HG02588 (cell line): ENCODE measurements around the gene GSN.

Experiments
- ATAC-seq: cut with Tn5 transposase; IDR thresholded peaks from one replicate; pipeline ENCODE4 v1.9.1; 2021; ENCODE audit warnings: mild to moderate bottlenecking, moderate library complexity; ENCODE audit not compliant: unreplicated experiment

Gene GSN

GRCh38 chr9:121267689-121268597 is at the start of gene GSN:
Gene GSN, plus strand, starts transcription at chr9:121268162. Its CDS starts 33,810 bp downstream, at chr9:121301972.
- ATAC-seq = peak; percentile 77

GRCh38 chr9:121218357-121219027 is 49.5 kb upstream of the GSN start:
- no peak for ATAC-seq

GRCh38 chr9:121219530-121219929 is 48.4 kb upstream of the GSN start:
- ATAC-seq = no peak

- ATAC-seq = no peak
These were observed 46.8 kb upstream of the GSN start for GRCh38 chr9:121220996-121221663.

GRCh38 chr9:121221664-121222055 is 46.3 kb upstream of the GSN start:
- no peak for ATAC-seq

- ATAC-seq = no peak
These were observed 45.3 kb upstream of the GSN start for GRCh38 chr9:121222524-121223171.

GRCh38 chr9:121225240-121225639 is 42.7 kb upstream of the GSN start:
- no peak for ATAC-seq

GRCh38 chr9:121226175-121226574 is 41.8 kb upstream of the GSN start:
- no peak for ATAC-seq

GRCh38 chr9:121227862-121228261 is 40.1 kb upstream of the GSN start:
- no peak for ATAC-seq

GRCh38 chr9:121230256-121230655 is 37.7 kb upstream of the GSN start:
- no peak for ATAC-seq

GRCh38 chr9:121232251-121232650 is 35.7 kb upstream of the GSN start:
- ATAC-seq = no peak

GRCh38 chr9:121233906-121234831 is 33.8 kb upstream of the GSN start:
- no peak for ATAC-seq

- no peak for ATAC-seq
These were observed 33.2 kb upstream of the GSN start for GRCh38 chr9:121234832-121235161.

- ATAC-seq = no peak
These were observed 32.5 kb upstream of the GSN start for GRCh38 chr9:121235512-121235911.

GRCh38 chr9:121237916-121238315 is 30.0 kb upstream of the GSN start:
- ATAC-seq = no peak

- no peak for ATAC-seq
These were observed 28.9 kb upstream of the GSN start for GRCh38 chr9:121239071-121239470.

GRCh38 chr9:121239851-121240250 is 28.1 kb upstream of the GSN start:
- ATAC-seq = no peak

- no peak for ATAC-seq
These were observed 27.4 kb upstream of the GSN start for GRCh38 chr9:121240472-121241135.

GRCh38 chr9:121242219-121242958 is 25.6 kb upstream of the GSN start:
- no peak for ATAC-seq
